HFF-Myc (cell line): ENCODE data around the gene ATP5F1E.

Experiments
- DNase-seq: peaks from one replicate; pipeline ENCODE4 v3.0.0-alpha.2; 2011; ENCODE audit warnings: low read depth; ENCODE audit errors: extremely low read depth
- H3K4me3 ChIP-seq: replicated peaks from 2 replicates; pipeline ENCODE4 v1.5.1; 2011; ENCODE audit warnings: low read depth, mild to moderate bottlenecking, control low read depth, low read length
- TF ChIP-seq, protein P1 (sequence below): IDR thresholded peaks from 2 replicates; pipeline ENCODE4 v1.5.1; 2012; ENCODE audit warnings: mild to moderate bottlenecking, low read depth, low read length, control low read depth; ENCODE audit errors: missing control alignments

The ATP5F1E gene

GRCh38 chr20:59062081-59062480 is 29.9 kb upstream of the ATP5F1E start:
- no peak overlapping the region for H3K4me3 ChIP-seq
- no peak for DNase-seq
- TF ChIP-seq, protein P1, sequence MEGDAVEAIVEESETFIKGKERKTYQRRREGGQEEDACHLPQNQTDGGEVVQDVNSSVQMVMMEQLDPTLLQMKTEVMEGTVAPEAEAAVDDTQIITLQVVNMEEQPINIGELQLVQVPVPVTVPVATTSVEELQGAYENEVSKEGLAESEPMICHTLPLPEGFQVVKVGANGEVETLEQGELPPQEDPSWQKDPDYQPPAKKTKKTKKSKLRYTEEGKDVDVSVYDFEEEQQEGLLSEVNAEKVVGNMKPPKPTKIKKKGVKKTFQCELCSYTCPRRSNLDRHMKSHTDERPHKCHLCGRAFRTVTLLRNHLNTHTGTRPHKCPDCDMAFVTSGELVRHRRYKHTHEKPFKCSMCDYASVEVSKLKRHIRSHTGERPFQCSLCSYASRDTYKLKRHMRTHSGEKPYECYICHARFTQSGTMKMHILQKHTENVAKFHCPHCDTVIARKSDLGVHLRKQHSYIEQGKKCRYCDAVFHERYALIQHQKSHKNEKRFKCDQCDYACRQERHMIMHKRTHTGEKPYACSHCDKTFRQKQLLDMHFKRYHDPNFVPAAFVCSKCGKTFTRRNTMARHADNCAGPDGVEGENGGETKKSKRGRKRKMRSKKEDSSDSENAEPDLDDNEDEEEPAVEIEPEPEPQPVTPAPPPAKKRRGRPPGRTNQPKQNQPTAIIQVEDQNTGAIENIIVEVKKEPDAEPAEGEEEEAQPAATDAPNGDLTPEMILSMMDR: no peak

DNA sequence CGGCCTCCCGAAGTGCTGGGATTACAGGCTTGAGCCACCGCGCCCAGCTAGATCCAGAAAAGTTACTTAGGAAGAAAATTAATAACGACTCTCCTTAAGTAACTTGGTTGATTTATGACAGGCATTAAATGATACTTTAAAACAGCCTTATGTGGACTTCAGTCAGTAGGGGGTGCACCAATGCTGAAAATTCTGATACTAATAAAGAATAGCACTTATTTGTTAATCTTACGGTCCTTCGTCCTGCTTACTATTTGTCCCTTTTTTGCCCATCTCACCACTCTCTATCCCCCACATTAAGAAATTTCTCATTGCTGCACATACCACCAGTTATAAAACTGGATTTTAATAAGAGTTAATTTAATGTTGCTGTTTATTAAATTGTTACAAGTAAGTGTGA is 23.2 kb upstream of the ATP5F1E start:
- DNase-seq: no peak
- no peak overlapping the region for H3K4me3 ChIP-seq
- TF ChIP-seq, protein P1: peak; percentile 15

- no peak for DNase-seq
- no peak overlapping the region for H3K4me3 ChIP-seq
Measured at GRCh38 chr20:59051666-59052185, 19.6 kb upstream of the ATP5F1E start.

GRCh38 chr20:59050437-59050836 is 18.3 kb upstream of the ATP5F1E start:
- no peak for DNase-seq
- TF ChIP-seq, protein P1: no peak
- no peak overlapping the region for H3K4me3 ChIP-seq

More at GRCh38 chr20:59051666-59052185, 19.6 kb upstream of the ATP5F1E start:
- TF ChIP-seq, protein P1: no peak

- no peak for DNase-seq
- TF ChIP-seq, protein P1: no peak
Measured at GRCh38 chr20:59048681-59049030, 16.5 kb upstream of the ATP5F1E start.

DNA sequence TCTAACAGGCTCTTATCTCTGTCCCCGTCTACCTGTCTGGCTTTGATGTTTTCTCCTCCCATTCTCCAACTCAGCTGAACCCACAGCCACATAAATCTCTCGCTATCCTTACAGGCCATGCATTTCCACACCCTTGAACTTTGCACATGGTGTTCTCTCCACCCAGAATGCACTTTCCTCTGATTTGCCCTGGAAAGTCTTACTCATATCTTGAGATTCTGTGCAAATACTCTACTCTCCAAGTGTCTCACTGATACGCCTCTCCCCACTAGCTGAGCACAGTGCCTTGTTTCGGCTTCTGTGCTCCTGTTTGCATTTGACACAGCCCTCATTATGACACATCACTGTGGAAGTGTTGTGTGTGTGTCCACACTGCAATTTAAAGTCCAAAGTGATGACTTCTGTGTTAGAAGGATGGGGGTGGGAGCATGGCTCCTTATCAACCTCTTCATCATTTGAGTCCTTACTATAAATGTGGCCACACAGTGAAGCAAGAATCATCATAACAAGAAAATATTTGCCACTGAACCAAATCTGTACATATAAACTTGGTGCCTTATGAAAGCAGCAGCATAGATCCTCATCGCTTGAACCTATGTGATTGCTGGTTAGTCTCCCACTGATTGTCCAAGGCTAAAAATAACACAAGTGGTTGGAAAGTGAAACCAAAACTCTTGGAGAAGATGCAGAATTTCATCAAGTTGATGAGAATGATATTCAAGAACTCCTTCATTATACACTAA is 16.0 kb upstream of the ATP5F1E start:
- TF ChIP-seq, protein P1: no peak
- DNase-seq: no peak
- H3K4me3 ChIP-seq: no peak overlapping the region

More at GRCh38 chr20:59048681-59049030, 16.5 kb upstream of the ATP5F1E start:
- no peak overlapping the region for H3K4me3 ChIP-seq
